H9 (cell line): ENCODE results near the gene CCL27. TPM values are rescaled to one million over a fixed set of nuclear protein-coding genes. Genes with fewer than 3 reads are reported as not detected.

ENCODE experiments used
- DNase-seq: peaks from one replicate; pipeline ENCODE4 v3.0.0-alpha.2; 2017
- H2AFZ ChIP-seq: one replicate; pipeline ENCODE4 v1.6.1; 2013; ENCODE audit warnings: mild to moderate bottlenecking, low read length, control low read depth, moderate library complexity
- H2AK5ac ChIP-seq: 2 replicates; pipeline ENCODE4 v1.6.1; 2013; ENCODE audit warnings: low read length, control low read depth, mixed read lengths; ENCODE audit not compliant: insufficient read length
- H2BK120ac ChIP-seq: one replicate; pipeline ENCODE4 v1.6.1; 2013; ENCODE audit warnings: low read depth, mild to moderate bottlenecking, low read length, control low read depth, inconsistent platforms; ENCODE audit not compliant: poor library complexity, severe bottlenecking
- H2BK12ac ChIP-seq: 2 replicates; pipeline ENCODE4 v1.6.1; 2013; ENCODE audit warnings: low read length, control low read depth, mixed read lengths, low read depth; ENCODE audit not compliant: insufficient read length
- H2BK15ac ChIP-seq: 2 replicates; pipeline ENCODE4 v1.6.1; 2013; ENCODE audit warnings: low read depth, low read length, control low read depth
- H2BK20ac ChIP-seq: one replicate; pipeline ENCODE4 v1.6.1; 2013; ENCODE audit warnings: low read depth, mild to moderate bottlenecking, low read length, control low read depth, inconsistent platforms; ENCODE audit not compliant: poor library complexity, severe bottlenecking
- H2BK5ac ChIP-seq: 2 replicates; pipeline ENCODE4 v1.6.1; 2013; ENCODE audit warnings: low read length, control low read depth, mixed read lengths; ENCODE audit not compliant: insufficient read length
- H3K14ac ChIP-seq: 2 replicates; pipeline ENCODE4 v1.6.1; 2013; ENCODE audit warnings: low read length, control low read depth; ENCODE audit not compliant: insufficient read depth
- H3K18ac ChIP-seq: 2 replicates; pipeline ENCODE4 v1.6.1; 2013; ENCODE audit warnings: low read depth, mild to moderate bottlenecking, mixed read lengths, low read length, control low read depth; ENCODE audit not compliant: insufficient read length
- H3K23ac ChIP-seq: 2 replicates; pipeline ENCODE4 v1.6.1; 2013; ENCODE audit warnings: low read length, control low read depth, mixed read lengths, low read depth; ENCODE audit not compliant: insufficient read length
- H3K23me2 ChIP-seq: 2 replicates; pipeline ENCODE4 v1.6.1; 2013; ENCODE audit warnings: low read depth, mild to moderate bottlenecking, mixed read lengths, low read length, control low read depth; ENCODE audit not compliant: insufficient read length, poor library complexity, severe bottlenecking
- H3K27ac ChIP-seq: 2 replicates; pipeline ENCODE4 v1.5.1; 2013; ENCODE audit warnings: low read length, control low read depth, mixed read lengths, low read depth; ENCODE audit not compliant: insufficient read length
- H3K27me3 ChIP-seq: 2 replicates; pipeline ENCODE4 v1.6.1; 2013; ENCODE audit warnings: low read length, control low read depth, inconsistent platforms; ENCODE audit not compliant: insufficient read depth
- H3K4ac ChIP-seq: 2 replicates; pipeline ENCODE4 v1.6.1; 2013; ENCODE audit warnings: low read depth, mild to moderate bottlenecking, control low read depth, inconsistent platforms, low read length, moderate library complexity
- H3K4me1 ChIP-seq: 2 replicates; pipeline ENCODE4 v1.6.1; 2013; ENCODE audit warnings: low read length, control low read depth, inconsistent platforms; ENCODE audit not compliant: insufficient read depth
- H3K4me2 ChIP-seq: 2 replicates; pipeline ENCODE4 v1.6.1; 2013; ENCODE audit warnings: low read length, control low read depth, mixed read lengths; ENCODE audit not compliant: insufficient read length, insufficient read depth
- H3K56ac ChIP-seq: 2 replicates; pipeline ENCODE4 v1.6.1; 2013; ENCODE audit warnings: low read depth, mild to moderate bottlenecking, mixed read lengths, low read length, control low read depth; ENCODE audit not compliant: insufficient read length
- H3K79me1 ChIP-seq: 2 replicates; pipeline ENCODE4 v1.6.1; 2013; ENCODE audit warnings: low read depth, mild to moderate bottlenecking, moderate library complexity, low read length, control low read depth, inconsistent platforms; ENCODE audit not compliant: insufficient read depth, poor library complexity, severe bottlenecking
- H3K79me2 ChIP-seq: 2 replicates; pipeline ENCODE4 v1.6.1; 2013; ENCODE audit warnings: low read length, control low read depth, inconsistent platforms; ENCODE audit not compliant: insufficient read depth
- H3K9ac ChIP-seq: 2 replicates; pipeline ENCODE4 v1.6.1; 2013; ENCODE audit warnings: low read length, control low read depth, mixed read lengths; ENCODE audit not compliant: insufficient read length; ENCODE audit errors: extremely low read depth
- H3K9me3 ChIP-seq: one replicate; pipeline ENCODE4 v1.6.1; 2013; ENCODE audit warnings: low read depth, low read length, inconsistent platforms; ENCODE audit not compliant: control insufficient read depth
- H3T11ph ChIP-seq: one replicate; pipeline ENCODE4 v1.6.1; 2013; ENCODE audit warnings: mild to moderate bottlenecking, low read length, control low read depth, inconsistent platforms
- H4K20me1 ChIP-seq: one replicate; pipeline ENCODE4 v1.6.1; 2013; ENCODE audit not compliant: control insufficient read depth, insufficient read length, insufficient read depth
- H4K5ac ChIP-seq: 2 replicates; pipeline ENCODE4 v1.6.1; 2013; ENCODE audit warnings: low read depth, mild to moderate bottlenecking, mixed read lengths, low read length, control low read depth; ENCODE audit not compliant: insufficient read length
- H4K8ac ChIP-seq: replicated peaks from 2 replicates; pipeline ENCODE4 v1.6.1; 2013; ENCODE audit warnings: low read length, control low read depth, mixed read lengths, low read depth; ENCODE audit not compliant: insufficient read length
- H4K91ac ChIP-seq: 2 replicates; pipeline ENCODE4 v1.6.1; 2013; ENCODE audit warnings: low read depth, mild to moderate bottlenecking, moderate library complexity, mixed read lengths, low read length, control low read depth; ENCODE audit not compliant: insufficient read length
- H3K27ac Mint-ChIP-seq, 3 experiments: 2 replicates in 2 of 3; 3 replicates in 1 of 3; pipeline ENCODE4 v1.8.0; 2020 to 2021; ENCODE audit warnings: mixed read lengths in 3 of 3, mild to moderate bottlenecking in 1 of 3, moderate library complexity in 1 of 3
- H3K27me3 Mint-ChIP-seq: 2 replicates; pipeline ENCODE4 v1.8.0; 2021; ENCODE audit warnings: low read depth, mild to moderate bottlenecking, moderate library complexity, mixed read lengths
- H3K36me3 Mint-ChIP-seq, 3 experiments: 2 replicates in 2 of 3; 3 replicates in 1 of 3; pipeline ENCODE4 v1.8.0; 2020 to 2021; ENCODE audit warnings: low read depth in 3 of 3, mixed read lengths in 3 of 3; ENCODE audit not compliant: insufficient read depth in 1 of 3
- H3K4me1 Mint-ChIP-seq, 2 experiments: 2 replicates each; pipeline ENCODE4 v1.8.0; 2020; ENCODE audit warnings: mixed read lengths in 2 of 2
- H3K4me3 Mint-ChIP-seq, 2 experiments: 2 replicates in 1 of 2; 3 replicates in 1 of 2; pipeline ENCODE4 v1.8.0; 2020 to 2021; ENCODE audit warnings: mild to moderate bottlenecking in 2 of 2, mixed read lengths in 2 of 2, moderate library complexity in 1 of 2
- H3K9me3 Mint-ChIP-seq, 2 experiments: 2 replicates in 1 of 2; 3 replicates in 1 of 2; pipeline ENCODE4 v1.8.0; 2020; ENCODE audit warnings: mild to moderate bottlenecking in 2 of 2, mixed read lengths in 2 of 2, moderate library complexity in 1 of 2
- CTCF ChIP-seq: fragments of 200-600 bp; sonication (generic); conservative IDR thresholded peaks from 3 replicates; pipeline ENCODE4 v1.8.0; 2021; ENCODE audit warnings: antibody characterized with exemption, mild to moderate bottlenecking
- WGBS: extraction: QIAGEN DNeasy Blood & Tissue Kit; methylation state at CpG from one replicate; pipeline ENCODE4 v1.1.7; 2013; ENCODE audit warnings: missing lambda C conversion rate, low lambda C conversion rate, mixed read lengths; ENCODE audit not compliant: insufficient read length; ENCODE audit errors: extremely low coverage; 5-methylcytosine and 5-hydroxymethylcytosine counted together
- total RNA-seq: library from RNA; stranded (reverse); gene quantifications from 2 replicates; pipeline ENCODE4 v1.2.1, GENCODE V29; 2021

Gene CCL27
- total RNA-seq, 1 experiment from 2014 or later, result 0.28 TPM

- no peaks in the 10 kb centered on the region for H3K23me2 ChIP-seq
- no peaks in the 10 kb centered on the region for H3K79me1 ChIP-seq
- no peaks in the 10 kb centered on the region for H3K9me3 ChIP-seq
- H3K56ac ChIP-seq, result no peak overlapping the region
- H4K8ac ChIP-seq, result no peak overlapping the region
- no peak overlapping the region for H3K14ac ChIP-seq
- H3K18ac ChIP-seq, result no peak overlapping the region
- no peak overlapping the region for H2BK5ac ChIP-seq
- Mint-ChIP-seq H3K36me3 (no peaks in the 10 kb centered on the region; a peak in 1 of 7 replicates), H3K27me3 (no peaks in the 10 kb centered on the region; the same call in none of the 2 replicates), H3K4me1 (peaks cover 13 to 17% of the 10 kb centered on the region in 2 experiments), H3K9me3 (no peaks in the 10 kb centered on the region), H3K4me3 (no peak overlapping the region), H3K27ac (no peak overlapping the region)
- H3T11ph ChIP-seq, result no peak overlapping the region
- H3K27me3 ChIP-seq, result no peaks in the 10 kb centered on the region
- no peak overlapping the region for H2BK20ac ChIP-seq
- no peak for TF ChIP-seq CTCF
- H3K4me2 ChIP-seq, result no peak overlapping the region
- H4K20me1 ChIP-seq, result no peaks in the 10 kb centered on the region
- H3K79me2 ChIP-seq, result no peaks in the 10 kb centered on the region
- no peak overlapping the region for H2BK120ac ChIP-seq
- H4K5ac ChIP-seq, result no peak overlapping the region
- WGBS, result no CpG with 5 or more reads among the region's 5 CpGs
- H2AK5ac ChIP-seq, result no peak overlapping the region
- H3K23ac ChIP-seq, result no peak overlapping the region
- H3K9ac ChIP-seq, result no peak overlapping the region
- H4K91ac ChIP-seq, result no peak overlapping the region
- no peak overlapping the region for H3K27ac ChIP-seq
- no peak overlapping the region for H2BK12ac ChIP-seq
- H2BK15ac ChIP-seq, result no peak overlapping the region
- peaks cover 8% of the 10 kb centered on the region; the same call in 1 of the 2 replicates for H3K4me1 ChIP-seq
- no peak for DNase-seq
- no peak overlapping the region for H2AFZ ChIP-seq
- no peak overlapping the region for H3K4ac ChIP-seq
Observed at GRCh38 chr9:34686231-34686630, 23.8 kb upstream of the CCL27 start.
